Measurements from ENCODE around the gene SEMA3B. TPM values are rescaled to one million over a fixed set of nuclear protein-coding genes. Genes with fewer than 3 reads are reported as not detected.

The SEMA3B gene
- polyA plus RNA-seq, 1 donor (not counting 4 experiments of a cell fraction or from before 2014, with no cell fraction given): 0.58 TPM

GRCh38 chr3:50272911-50273688 lies 4.2 kb downstream of the SEMA3B start:
- dilution Hi-C loops (cut with MboI; ENCODE audit: extremely low pct_ligation_motif_present, low sequenced_read_pairs): no loop called here
- H3K9me3 ChIP-seq (ENCODE audit: control insufficient read depth, low read depth, low read length): no peaks in the 10 kb centered on the region
- peaks cover 28% of the 10 kb centered on the region for H3K4me1 ChIP-seq (ENCODE audit: control insufficient read depth, extremely low read depth, insufficient read depth, low read length)
- H3K4me3 ChIP-seq (ENCODE audit: control insufficient read depth in 2 of 3, extremely low read depth in 1 of 3, insufficient read depth in 2 of 3, low read depth in 1 of 3, low read length in 3 of 3): peak overlapping the region in 2 of 3 experiments; percentile 21 to 50
- FAIRE-seq (peak; percentile 43), DNase-seq (ENCODE audit: low read depth, low spot score) (no peak)
- H3K27ac ChIP-seq (ENCODE audit: control insufficient read depth, insufficient read depth, low read length): no peak overlapping the region
- no peaks in the 10 kb centered on the region for H3K79me2 ChIP-seq (ENCODE audit: control insufficient read depth, insufficient read depth, low read length)
- peak overlapping the region; percentile 81 for H2AFZ ChIP-seq (ENCODE audit: control insufficient read depth, low read length)
- TF ChIP-seq EZH2 (IDR thresholded peaks at IDR 0.05; ENCODE audit: low read length): no peak
- peak in 2 of 3 experiments; percentile 95 to 98 for TF ChIP-seq CTCF (optimal IDR thresholded peaks at IDR 0.05 in 1 of 3, IDR thresholded peaks at IDR 0.05 in 1 of 3, conservative IDR thresholded peaks at IDR 0.05 in 1 of 3; ENCODE audit: extremely low read depth in 1 of 3, insufficient read depth in 2 of 3, low read length in 3 of 3)
- H4K20me1 ChIP-seq (ENCODE audit: control insufficient read depth, extremely low read depth, insufficient read depth, low read length): no peaks in the 10 kb centered on the region
- H3K9ac ChIP-seq (ENCODE audit: control insufficient read depth, extremely low read depth, insufficient read depth, low read length): peak overlapping the region; percentile 18
- H3K9me1 ChIP-seq (ENCODE audit: control insufficient read depth, extremely low read depth, insufficient read depth, low read length): no peaks in the 10 kb centered on the region
- no peaks in the 10 kb centered on the region for H3K36me3 ChIP-seq (ENCODE audit: control insufficient read depth in 2 of 2, extremely low read depth in 1 of 2, insufficient read depth in 2 of 2, low read length in 2 of 2)
- peaks cover 40% of the 10 kb centered on the region for H3K27me3 ChIP-seq (ENCODE audit: control insufficient read depth, extremely low read depth, insufficient read depth, low read length)
- peak overlapping the region; percentile 87 for H3K4me2 ChIP-seq (ENCODE audit: control insufficient read depth, extremely low read depth, insufficient read depth, low read depth, low read length)

- Histone ChIP-seq H3K9me1 (ENCODE audit: control insufficient read depth, extremely low read depth, insufficient read depth, low read length) (no peaks in the 10 kb centered on the region), H3K4me3 (ENCODE audit: control insufficient read depth in 2 of 3, extremely low read depth in 1 of 3, insufficient read depth in 2 of 3, low read depth in 1 of 3, low read length in 3 of 3) (no peak overlapping the region), H3K4me2 (ENCODE audit: control insufficient read depth, extremely low read depth, insufficient read depth, low read depth, low read length) (no peak overlapping the region), H4K20me1 (ENCODE audit: control insufficient read depth, extremely low read depth, insufficient read depth, low read length) (no peaks in the 10 kb centered on the region), H3K36me3 (ENCODE audit: control insufficient read depth in 2 of 2, extremely low read depth in 1 of 2, insufficient read depth in 2 of 2, low read length in 2 of 2) (no peaks in the 10 kb centered on the region), H3K4me1 (ENCODE audit: control insufficient read depth, extremely low read depth, insufficient read depth, low read length) (peaks cover 25% of the 10 kb centered on the region), H3K27me3 (ENCODE audit: control insufficient read depth, extremely low read depth, insufficient read depth, low read length) (peaks cover 40% of the 10 kb centered on the region), H3K9me3 (ENCODE audit: control insufficient read depth, low read depth, low read length) (no peaks in the 10 kb centered on the region), H3K79me2 (ENCODE audit: control insufficient read depth, insufficient read depth, low read length) (no peaks in the 10 kb centered on the region), H3K27ac (ENCODE audit: control insufficient read depth, insufficient read depth, low read length) (no peak overlapping the region), H3K9ac (ENCODE audit: control insufficient read depth, extremely low read depth, insufficient read depth, low read length) (no peak overlapping the region), H2AFZ (ENCODE audit: control insufficient read depth, low read length) (no peak overlapping the region)
- dilution Hi-C loops (cut with MboI; ENCODE audit: extremely low pct_ligation_motif_present, low sequenced_read_pairs): no loop called here
- no peak for TF ChIP-seq EZH2 (IDR thresholded peaks at IDR 0.05; ENCODE audit: low read length)
- no peak for TF ChIP-seq CTCF (optimal IDR thresholded peaks at IDR 0.05 in 1 of 3, IDR thresholded peaks at IDR 0.05 in 1 of 3, conservative IDR thresholded peaks at IDR 0.05 in 1 of 3; ENCODE audit: extremely low read depth in 1 of 3, insufficient read depth in 2 of 3, low read length in 3 of 3)
- FAIRE-seq (no peak), DNase-seq (ENCODE audit: low read depth, low spot score) (no peak)
Measured at GRCh38 chr3:50273689-50274065, 4.7 kb downstream of the SEMA3B start.

Measured in keratinocyte (primary cell).